NB4 (cell line): ENCODE results near the gene TOMM20.

Source experiments
- DNase-seq: peaks from one replicate; pipeline ENCODE4 v3.0.0; 2010; ENCODE audit warnings: low read depth
- H3K4me3 ChIP-seq: one replicate; pipeline ENCODE4 v1.5.1; 2011; ENCODE audit warnings: mild to moderate bottlenecking, low read depth, low read length, moderate library complexity
- CTCF ChIP-seq: IDR thresholded peaks from one replicate; pipeline ENCODE4 v1.5.1; 2012; ENCODE audit warnings: low read depth, low read length
- MAX ChIP-seq: IDR thresholded peaks from 2 replicates; pipeline ENCODE4 v1.6.1; 2011; ENCODE audit warnings: low read depth, low read length
- MYC ChIP-seq: IDR thresholded peaks from 2 replicates; pipeline ENCODE4 v1.6.1; 2011; ENCODE audit warnings: low read depth, low read length
- POLR2A ChIP-seq: IDR thresholded peaks from 2 replicates; pipeline ENCODE4 v1.6.1; 2011; ENCODE audit warnings: mild to moderate bottlenecking; ENCODE audit not compliant: insufficient read length; ENCODE audit errors: extremely low read depth

The TOMM20 gene

GRCh38 chr1:235156265-235156664 is 27.6 kb upstream of the TOMM20 start:
- TF ChIP-seq CTCF (no peak), MYC (no peak), POLR2A (no peak), MAX (no peak)
- DNase-seq = no peak
- H3K4me3 ChIP-seq = no peak overlapping the region

GRCh38 chr1:235152235-235152634 is 23.6 kb upstream of the TOMM20 start:
- TF ChIP-seq MAX (no peak), MYC (no peak), CTCF (no peak), POLR2A (no peak)
- no peak overlapping the region for H3K4me3 ChIP-seq
- DNase-seq = no peak

- no peak for TF ChIP-seq CTCF
- TF ChIP-seq MAX = no peak
- no peak for TF ChIP-seq POLR2A
- TF ChIP-seq MYC = no peak
These were observed 22.4 kb upstream of the TOMM20 start for GRCh38 chr1:235151033-235151432.

GRCh38 chr1:235149824-235150223 is 21.2 kb upstream of the TOMM20 start:
- no peak for DNase-seq

More at GRCh38 chr1:235151033-235151432, 22.4 kb upstream of the TOMM20 start:
- H3K4me3 ChIP-seq = no peak overlapping the region
- no peak for DNase-seq

GRCh38 chr1:235147269-235147668 is 18.6 kb upstream of the TOMM20 start:
- TF ChIP-seq MYC = no peak
- no peak for TF ChIP-seq POLR2A
- TF ChIP-seq CTCF = no peak
- TF ChIP-seq MAX = no peak
- no peak overlapping the region for H3K4me3 ChIP-seq
- DNase-seq = no peak

More at GRCh38 chr1:235149824-235150223, 21.2 kb upstream of the TOMM20 start:
- TF ChIP-seq POLR2A = no peak
- no peak for TF ChIP-seq CTCF
- TF ChIP-seq MAX = no peak
- no peak for TF ChIP-seq MYC
- no peak overlapping the region for H3K4me3 ChIP-seq

- TF ChIP-seq CTCF = no peak
- no peak for DNase-seq
- H3K4me3 ChIP-seq = no peak overlapping the region
These were observed 17.0 kb upstream of the TOMM20 start for GRCh38 chr1:235145639-235146038.
